ENCODE results near the gene MYCBPAP. TPM values are rescaled to one million over a fixed set of nuclear protein-coding genes. Genes with fewer than 3 reads are reported as not detected.

The MYCBPAP gene
- total RNA-seq, 1 donor from 2014 or later: 1.7 TPM

GRCh38 chr17:50532452-50533024 is 24.3 kb downstream of the MYCBPAP start, which contains the start of gene EPN3:
Gene EPN3, plus strand, starts transcription at chr17:50532735. Its CDS starts 3,822 bp downstream, at chr17:50536557.
- Mint-ChIP-seq H3K27ac (peak within 1 kb of the TSS; percentile 24), H3K9me3 (ENCODE audit: low read depth) (no peaks in the 10 kb centered on the region), H3K4me3 (ENCODE audit: low read depth) (peak within 1 kb of the TSS; percentile 75), H3K36me3 (ENCODE audit: insufficient read depth) (peaks cover 5% of the 10 kb centered on the region), H3K4me1 (ENCODE audit: low read depth) (peaks cover 36% of the 10 kb centered on the region), H3K27me3 (peaks cover 24% of the 10 kb centered on the region)
- peak; percentile 59 for DNase-seq (ENCODE audit: low spot score, unreplicated experiment)
- TF ChIP-seq CTCF (IDR thresholded peaks at IDR 0.05; ENCODE audit: unreplicated experiment): no peak

GRCh38 chr17:50533185-50533584 is 24.9 kb downstream of the MYCBPAP start:
- peak overlapping the region; percentile 24 for H3K27ac Mint-ChIP-seq
- H3K27me3 Mint-ChIP-seq: peaks cover 22% of the 10 kb centered on the region
- no peak for TF ChIP-seq CTCF (IDR thresholded peaks at IDR 0.05; ENCODE audit: unreplicated experiment)
- no peak for DNase-seq (ENCODE audit: low spot score, unreplicated experiment)
- H3K4me3 Mint-ChIP-seq (ENCODE audit: low read depth): peak overlapping the region; percentile 75
- H3K4me1 Mint-ChIP-seq (ENCODE audit: low read depth): peaks cover 36% of the 10 kb centered on the region
- no peaks in the 10 kb centered on the region for H3K9me3 Mint-ChIP-seq (ENCODE audit: low read depth)
- peaks cover 5% of the 10 kb centered on the region for H3K36me3 Mint-ChIP-seq (ENCODE audit: insufficient read depth)

GRCh38 chr17:50533720-50534148 is 25.5 kb downstream of the MYCBPAP start:
- H3K36me3 Mint-ChIP-seq (ENCODE audit: insufficient read depth): peaks cover 5% of the 10 kb centered on the region
- H3K27ac Mint-ChIP-seq: peak overlapping the region; percentile 28
- H3K4me3 Mint-ChIP-seq (ENCODE audit: low read depth): peak overlapping the region; percentile 75
- DNase-seq (ENCODE audit: low spot score, unreplicated experiment): no peak
- no peak for TF ChIP-seq CTCF (IDR thresholded peaks at IDR 0.05; ENCODE audit: unreplicated experiment)
- no peaks in the 10 kb centered on the region for H3K9me3 Mint-ChIP-seq (ENCODE audit: low read depth)
- peaks cover 18% of the 10 kb centered on the region for H3K27me3 Mint-ChIP-seq
- H3K4me1 Mint-ChIP-seq (ENCODE audit: low read depth): peaks cover 37% of the 10 kb centered on the region

GRCh38 chr17:50534222-50534978 is 26.2 kb downstream of the MYCBPAP start:
- H3K27me3 Mint-ChIP-seq: peaks cover 15% of the 10 kb centered on the region

More at GRCh38 chr17:50534222-50534978, 26.2 kb downstream of the MYCBPAP start:
- no peak for DNase-seq (ENCODE audit: low spot score, unreplicated experiment)
- Mint-ChIP-seq H3K4me1 (ENCODE audit: low read depth) (peaks cover 37% of the 10 kb centered on the region), H3K4me3 (ENCODE audit: low read depth) (peak overlapping the region; percentile 75), H3K9me3 (ENCODE audit: low read depth) (no peaks in the 10 kb centered on the region), H3K27ac (peak overlapping the region; percentile 89), H3K36me3 (ENCODE audit: insufficient read depth) (peaks cover 5% of the 10 kb centered on the region)
- TF ChIP-seq CTCF (IDR thresholded peaks at IDR 0.05; ENCODE audit: unreplicated experiment): peak; percentile 60

All from progenitor cell of endocrine pancreas (in vitro differentiated cells).